Lung (tissue), 12 donors: ENCODE data around the gene MYBPH. TPM values are rescaled to one million over a fixed set of nuclear protein-coding genes. Genes with fewer than 3 reads are reported as not detected.

ENCODE experiments used
- ATAC-seq: fragments of 200-7000 bp; cut with Tn5 transposase; one replicate; pipeline ENCODE4 v1.9.1; 2020; ENCODE audit warnings: moderate number of reproducible peaks; ENCODE audit not compliant: insufficient read depth, low FRiP score
- DNase-seq, 3 donors: peaks; one replicate each; pipeline ENCODE4 v3.0.0-alpha.2; 2013 to 2017
- H3K27ac ChIP-seq, 2 donors: one replicate each; pipeline ENCODE4 v1.5.1; 2013; ENCODE audit warnings: mild to moderate bottlenecking in 2 of 2, moderate library complexity in 2 of 2, control low read depth in 1 of 2, inconsistent platforms in 1 of 2, low read depth in 1 of 2, low read length in 1 of 2
- H3K27me3 ChIP-seq, 3 donors: one replicate each; pipeline ENCODE4 v1.5.1; 2013; ENCODE audit warnings: low read length in 2 of 3; ENCODE audit not compliant: control insufficient read depth in 3 of 3, insufficient read depth in 3 of 3
- H3K36me3 ChIP-seq, 4 donors: one replicate each; pipeline ENCODE4 v1.5.1; 2013; ENCODE audit warnings: low read length in 4 of 4, mild to moderate bottlenecking in 1 of 4, moderate library complexity in 1 of 4; ENCODE audit not compliant: control insufficient read depth in 4 of 4, insufficient read depth in 4 of 4
- H3K4me1 ChIP-seq, 5 donors: one replicate each; pipeline ENCODE4 v1.5.1; 2013; ENCODE audit warnings: low read length in 5 of 5, mild to moderate bottlenecking in 2 of 5, moderate library complexity in 1 of 5; ENCODE audit not compliant: control insufficient read depth in 5 of 5, insufficient read depth in 5 of 5
- H3K4me3 ChIP-seq: one replicate; pipeline ENCODE4 v1.5.1; 2013; ENCODE audit warnings: mild to moderate bottlenecking, control low read depth, moderate library complexity
- H3K9ac ChIP-seq, 2 donors: one replicate each; pipeline ENCODE4 v1.5.1; 2013; ENCODE audit warnings: low read length in 2 of 2, control low read depth in 1 of 2; ENCODE audit not compliant: insufficient read depth in 1 of 2
- H3K9me3 ChIP-seq, 4 donors: one replicate each; pipeline ENCODE4 v1.5.1; 2013; ENCODE audit warnings: low read length in 3 of 4, mild to moderate bottlenecking in 1 of 4, moderate library complexity in 1 of 4; ENCODE audit not compliant: control insufficient read depth in 4 of 4, insufficient read depth in 3 of 4
- CTCF ChIP-seq: IDR thresholded peaks from 2 replicates; pipeline ENCODE4 v1.5.1; 2012; ENCODE audit warnings: mild to moderate bottlenecking; ENCODE audit errors: control extremely low read depth, extremely low read depth
- WGBS, 2 donors: extraction: QIAGEN DNeasy Blood & Tissue Kit; methylation state at CpG; one replicate each; pipeline ENCODE4 v1.1.7; 2013; 5-methylcytosine and 5-hydroxymethylcytosine counted together
- polyA plus RNA-seq, 2 donors: library from polyadenylated mRNA; stranded (reverse); fragments of 200-250 nt; gene quantifications; one replicate each; pipeline ENCODE4 v1.2.1, GENCODE V29; 2013
- total RNA-seq, 2 donors: library from RNA; depleted of rRNA in 1 of 2; stranded (reverse); fragments of >200 nt in 1 of 2; gene quantifications; one replicate each; pipeline ENCODE4 v1.2.1, GENCODE V29; 2014 to 2021
- donor health status: control.
- donor health status: control.
- donor health status: Bipolar disorder and iron deficiency.
- donor health status: healthy.
- donor health status: DM: yes; HTN: yes; CAD: no.

MYBPH gene
- total and polyA plus RNA-seq, 4 donors = 0.16 to 0.41 TPM; not detected in 2

GRCh38 chr1:203181586-203182386, 6.2 kb upstream of the MYBPH start:
- H3K4me1 ChIP-seq = peaks cover 0 to 9% (median 4%) of the 10 kb centered on the region in 5 donors
- 63 to 74% methylated on average over 10 of the region's 10 CpGs for WGBS, 2 donors
- no peak overlapping the region for H3K9ac ChIP-seq
- no peak for TF ChIP-seq CTCF
- no peaks in the 10 kb centered on the region for H3K36me3 ChIP-seq
- H3K27ac ChIP-seq = no peak overlapping the region
- no peaks in the 10 kb centered on the region for H3K9me3 ChIP-seq
- ATAC-seq = no peak
- no peak for DNase-seq
- H3K4me3 ChIP-seq = no peak overlapping the region
- H3K27me3 ChIP-seq = no peaks in the 10 kb centered on the region

GRCh38 chr1:203180611-203181330, 5.1 kb upstream of the MYBPH start:
- Histone ChIP-seq H3K36me3 (no peaks in the 10 kb centered on the region), H3K9me3 (no peaks in the 10 kb centered on the region), H3K9ac (no peak overlapping the region), H3K4me3 (no peak overlapping the region), H3K27ac (no peak overlapping the region), H3K4me1 (peaks cover 0 to 9% (median 2%) of the 10 kb centered on the region in 5 donors), H3K27me3 (no peaks in the 10 kb centered on the region)
- no peak for TF ChIP-seq CTCF
- ATAC-seq (no peak), DNase-seq (no peak)
- 89 to 90% methylated on average over 11 of the region's 11 CpGs for WGBS, 2 donors

GRCh38 chr1:203179667-203180005, 4.0 kb upstream of the MYBPH start:
- Histone ChIP-seq H3K4me3 (no peak overlapping the region), H3K9ac (no peak overlapping the region), H3K27me3 (no peaks in the 10 kb centered on the region), H3K36me3 (no peaks in the 10 kb centered on the region), H3K4me1 (peaks cover 0 to 9% (median 2%) of the 10 kb centered on the region in 5 donors), H3K27ac (no peak overlapping the region), H3K9me3 (no peaks in the 10 kb centered on the region)
- DNase-seq (no peak), ATAC-seq (no peak)
- TF ChIP-seq CTCF = no peak
- 91 to 94% methylated on average over 10 of the region's 10 CpGs for WGBS, 2 donors
